AG04450 (cell line): ENCODE results near the gene DIPK2B. TPM values are rescaled to one million over a fixed set of nuclear protein-coding genes. Genes with fewer than 3 reads are reported as not detected.

ENCODE experiments used
- CTCF ChIA-PET: fragments of 300-600, 350-600 bp; formaldehyde crosslinking; extraction: SDS; loops from one replicate; lab custom pipeline; 2022; ENCODE audit warnings: antibody characterized with exemption, inconsistent platforms; lab: Charles Lee
- POLR2A ChIA-PET: fragments of 350-600 bp; formaldehyde crosslinking; extraction: SDS; loops from one replicate; lab custom pipeline; 2021; ENCODE audit warnings: antibody characterized with exemption, inconsistent platforms; lab: Yijun Ruan, JAX
- DNase-seq: peaks from one replicate; pipeline ENCODE4 v3.0.0-alpha.2; 2011; ENCODE audit warnings: low read depth, low spot score
- H3K27ac ChIP-seq: one replicate; pipeline ENCODE4 v1.5.1; 2012; ENCODE audit warnings: low read depth, low read length, control low read depth
- H3K27me3 ChIP-seq: one replicate; pipeline ENCODE4 v1.6.0; 2012; ENCODE audit warnings: low read length; ENCODE audit not compliant: control insufficient read depth, insufficient read depth
- H3K4me3 ChIP-seq: 2 replicates; pipeline ENCODE4 v1.5.1; 2011; ENCODE audit warnings: mild to moderate bottlenecking, low read depth, low read length, control low read depth
- H3K9me3 ChIP-seq: 2 replicates; pipeline ENCODE4 v1.5.1; 2012; ENCODE audit warnings: low read length; ENCODE audit not compliant: control insufficient read depth, insufficient read depth
- CTCF ChIP-seq: IDR thresholded peaks from 2 replicates; pipeline ENCODE4 v1.5.1; 2011; ENCODE audit warnings: low read depth, low read length, control low read depth, inconsistent platforms
- polyA plus RNA-seq: library from polyadenylated mRNA; depleted of rRNA; stranded (reverse); fragments of >200 nt; gene quantifications from 2 replicates; pipeline ENCODE4 v1.2.3, GENCODE V29; 2011

DIPK2B gene
- polyA plus RNA-seq, 1 experiment, result not detected

- Histone ChIP-seq H3K9me3 (no peaks in the 10 kb centered on the region), H3K27ac (no peak overlapping the region), H3K27me3 (no peaks in the 10 kb centered on the region), H3K4me3 (no peak overlapping the region)
- ChIA-PET CTCF (interaction anchor here (2.1 kb wide), 1 partner anchor 11 kb away, joined by 12 read pairs; no protein-coding TSS in a partner anchor), POLR2A (no interaction called here)
- no peak for TF ChIP-seq CTCF
- DNase-seq, result no peak
Measured at GRCh38 chrX:45198706-45199105, 2.0 kb downstream of the DIPK2B start.

- POLR2A ChIA-PET, result no interaction called here
- Histone ChIP-seq H3K27me3 (no peaks in the 10 kb centered on the region), H3K4me3 (no peak overlapping the region), H3K27ac (no peak overlapping the region), H3K9me3 (no peaks in the 10 kb centered on the region)
- no peak for DNase-seq
- CTCF ChIA-PET, result interaction anchor here (2.1 kb wide), 1 partner anchor 11 kb away, joined by 12 read pairs; no protein-coding TSS in a partner anchor
- TF ChIP-seq CTCF, result no peak
Measured at GRCh38 chrX:45198301-45198700, 2.4 kb downstream of the DIPK2B start.

- H3K9me3 ChIP-seq, result no peaks in the 10 kb centered on the region
- no peak overlapping the region for H3K27ac ChIP-seq
- TF ChIP-seq CTCF, result no peak
- H3K4me3 ChIP-seq, result no peak overlapping the region
- DNase-seq, result no peak
- ChIA-PET CTCF (no interaction called here), POLR2A (no interaction called here)
- no peaks in the 10 kb centered on the region for H3K27me3 ChIP-seq
Measured at GRCh38 chrX:45196701-45197100, 4.0 kb downstream of the DIPK2B start.

GRCh38 chrX:45191820-45192409 lies 8.8 kb downstream of the DIPK2B start:
- Histone ChIP-seq H3K27ac (no peak overlapping the region), H3K9me3 (no peaks in the 10 kb centered on the region), H3K4me3 (no peak overlapping the region), H3K27me3 (no peaks in the 10 kb centered on the region)
- DNase-seq, result no peak
- no peak for TF ChIP-seq CTCF
- CTCF ChIA-PET, result no interaction called here
- POLR2A ChIA-PET, result no interaction called here

- Histone ChIP-seq H3K4me3 (no peak overlapping the region), H3K9me3 (no peaks in the 10 kb centered on the region), H3K27me3 (no peaks in the 10 kb centered on the region), H3K27ac (no peak overlapping the region)
- CTCF ChIA-PET, result no interaction called here
- POLR2A ChIA-PET, result no interaction called here
- no peak for DNase-seq
- TF ChIP-seq CTCF, result no peak
Measured at GRCh38 chrX:45191383-45191782, 9.3 kb downstream of the DIPK2B start.
